MM.1S (cell line): Measurements from ENCODE around the gene TMCO4.

Experiments
- DNase-seq: peaks from one replicate; pipeline ENCODE4 v3.0.0-alpha.2; 2015
- H2AFZ ChIP-seq: fragments of 300-600 bp; sonication (generic); 2 replicates; pipeline ENCODE4 v1.6.0; 2016; ENCODE audit warnings: antibody characterized with exemption, low read length
- H3F3A ChIP-seq: fragments of 300-600 bp; sonication (generic); 2 replicates; pipeline ENCODE4 v1.6.1; 2016; ENCODE audit warnings: mild to moderate bottlenecking, antibody characterized with exemption, low read length, moderate library complexity, mixed read lengths; ENCODE audit not compliant: insufficient read depth
- H3K27ac ChIP-seq: fragments of 300-600 bp; sonication (generic); 2 replicates; pipeline ENCODE4 v1.5.1; 2016; ENCODE audit warnings: mild to moderate bottlenecking, low read length
- H3K27me3 ChIP-seq: fragments of 300-600 bp; sonication (generic); replicated peaks from 2 replicates; pipeline ENCODE4 v1.6.0; 2016; ENCODE audit warnings: low read length; ENCODE audit not compliant: insufficient read depth
- H3K36me3 ChIP-seq: fragments of 300-600 bp; sonication (generic); replicated peaks from 2 replicates; pipeline ENCODE4 v1.6.1; 2016; ENCODE audit warnings: mild to moderate bottlenecking, low read length, mixed read lengths; ENCODE audit not compliant: insufficient read depth
- H3K4me1 ChIP-seq: fragments of 300-600 bp; sonication (generic); 2 replicates; pipeline ENCODE4 v1.6.1; 2016; ENCODE audit warnings: low read length, mixed read lengths
- H3K4me2 ChIP-seq: fragments of 300-600 bp; sonication (generic); 2 replicates; pipeline ENCODE4 v1.6.0; 2016; ENCODE audit warnings: low read depth, low read length
- H3K4me3 ChIP-seq: fragments of 300-600 bp; sonication (generic); 2 replicates; pipeline ENCODE4 v1.5.1; 2016; ENCODE audit warnings: low read length, mixed read lengths
- H3K79me2 ChIP-seq: fragments of 300-600 bp; sonication (generic); 2 replicates; pipeline ENCODE4 v1.6.1; 2016; ENCODE audit warnings: mixed run types, low read length, mixed read lengths
- H3K9ac ChIP-seq: fragments of 300-600 bp; sonication (generic); 2 replicates; pipeline ENCODE4 v1.6.1; 2016; ENCODE audit warnings: low read length, mixed read lengths
- H3K9me2 ChIP-seq: fragments of 300-600 bp; sonication (generic); replicated peaks from 2 replicates; pipeline ENCODE4 v1.6.1; 2016; ENCODE audit warnings: mild to moderate bottlenecking, low read length, mixed read lengths; ENCODE audit not compliant: insufficient read depth
- H3K9me3 ChIP-seq: fragments of 300-600 bp; sonication (generic); replicated peaks from 2 replicates; pipeline ENCODE4 v1.6.1; 2016; ENCODE audit warnings: mild to moderate bottlenecking, low read length, mixed read lengths; ENCODE audit not compliant: insufficient read depth
- H4K20me1 ChIP-seq: fragments of 300-600 bp; sonication (generic); 2 replicates; pipeline ENCODE4 v1.6.1; 2016; ENCODE audit warnings: mild to moderate bottlenecking, low read length, moderate library complexity, mixed read lengths; ENCODE audit not compliant: insufficient read depth
- EZH2 ChIP-seq: fragments of 300-600 bp; sonication (generic); optimal IDR thresholded peaks from 2 replicates; pipeline ENCODE3; 2017; ENCODE audit warnings: low read depth, mild to moderate bottlenecking, antibody characterized with exemption, low read length, mixed read lengths
- EZH2phosphoT487 ChIP-seq: fragments of 300-600 bp; sonication (generic); IDR thresholded peaks from 2 replicates; pipeline ENCODE4 v1.6.1; 2018; ENCODE audit warnings: antibody characterized with exemption, low read length
- TF ChIP-seq, protein P1 (sequence below): fragments of 300-600 bp; sonication (generic); IDR thresholded peaks from 2 replicates; pipeline ENCODE4 v1.5.1; 2016; ENCODE audit warnings: antibody characterized with exemption, low read length, mixed read lengths

TMCO4 gene

DNA sequence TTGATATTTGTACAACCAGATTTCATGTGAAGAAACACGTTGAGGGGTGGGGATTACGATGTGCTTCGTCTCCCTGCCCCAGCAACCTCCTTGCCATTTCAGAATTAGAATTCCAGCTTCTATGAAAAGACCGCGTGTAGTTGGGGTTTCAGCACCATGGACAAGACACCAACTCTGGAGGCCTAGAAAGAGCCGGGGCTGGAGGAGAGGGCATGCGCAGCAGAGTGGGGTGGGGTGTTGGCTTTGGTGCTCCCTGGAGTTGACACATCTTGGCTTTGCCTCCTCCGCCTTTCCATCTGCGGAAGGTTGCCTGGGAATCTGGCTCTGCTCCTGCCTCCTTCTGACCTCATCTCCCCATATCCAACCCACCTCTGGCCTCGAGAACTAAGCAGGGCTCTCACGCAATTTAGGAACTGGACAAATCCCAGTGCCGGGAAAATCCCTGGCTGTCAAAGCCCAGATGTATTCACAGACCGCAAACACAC, 123.2 kb downstream of the TMCO4 start:
- Histone ChIP-seq H3K4me1 (no peaks in the 10 kb centered on the region), H3F3A (no peaks in the 10 kb centered on the region), H3K4me2 (no peak overlapping the region), H3K9me3 (no peaks in the 10 kb centered on the region), H3K27ac (no peak overlapping the region), H3K9me2 (no peaks in the 10 kb centered on the region), H4K20me1 (no peaks in the 10 kb centered on the region), H3K4me3 (no peak overlapping the region), H2AFZ (no peak overlapping the region), H3K79me2 (no peaks in the 10 kb centered on the region), H3K27me3 (peaks cover 21% of the 10 kb centered on the region), H3K36me3 (no peaks in the 10 kb centered on the region), H3K9ac (no peak overlapping the region)
- peak; percentile 23 for DNase-seq
- no peak for TF ChIP-seq EZH2phosphoT487
- TF ChIP-seq, protein P1, sequence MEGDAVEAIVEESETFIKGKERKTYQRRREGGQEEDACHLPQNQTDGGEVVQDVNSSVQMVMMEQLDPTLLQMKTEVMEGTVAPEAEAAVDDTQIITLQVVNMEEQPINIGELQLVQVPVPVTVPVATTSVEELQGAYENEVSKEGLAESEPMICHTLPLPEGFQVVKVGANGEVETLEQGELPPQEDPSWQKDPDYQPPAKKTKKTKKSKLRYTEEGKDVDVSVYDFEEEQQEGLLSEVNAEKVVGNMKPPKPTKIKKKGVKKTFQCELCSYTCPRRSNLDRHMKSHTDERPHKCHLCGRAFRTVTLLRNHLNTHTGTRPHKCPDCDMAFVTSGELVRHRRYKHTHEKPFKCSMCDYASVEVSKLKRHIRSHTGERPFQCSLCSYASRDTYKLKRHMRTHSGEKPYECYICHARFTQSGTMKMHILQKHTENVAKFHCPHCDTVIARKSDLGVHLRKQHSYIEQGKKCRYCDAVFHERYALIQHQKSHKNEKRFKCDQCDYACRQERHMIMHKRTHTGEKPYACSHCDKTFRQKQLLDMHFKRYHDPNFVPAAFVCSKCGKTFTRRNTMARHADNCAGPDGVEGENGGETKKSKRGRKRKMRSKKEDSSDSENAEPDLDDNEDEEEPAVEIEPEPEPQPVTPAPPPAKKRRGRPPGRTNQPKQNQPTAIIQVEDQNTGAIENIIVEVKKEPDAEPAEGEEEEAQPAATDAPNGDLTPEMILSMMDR = no peak
- no peak for TF ChIP-seq EZH2

DNA sequence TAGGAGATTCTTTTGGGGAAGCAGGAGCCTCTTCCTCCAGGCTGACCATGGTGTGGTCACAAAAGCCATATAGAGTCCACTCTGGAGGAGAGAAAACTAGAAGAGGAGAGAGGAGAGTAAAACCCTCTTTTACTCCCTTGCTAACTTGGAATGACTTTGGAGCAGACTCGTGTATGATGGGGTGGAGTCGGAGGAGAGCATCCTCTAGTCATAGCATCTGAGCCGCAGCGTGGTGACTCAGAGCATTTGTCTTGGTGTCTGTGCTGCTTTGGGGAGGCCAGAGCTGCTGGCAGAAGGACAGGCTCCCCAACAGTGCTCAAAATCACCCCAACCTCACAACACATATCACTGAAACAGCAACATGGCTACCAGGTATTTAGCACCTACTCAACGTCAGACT, 123.9 kb downstream of the TMCO4 start:
- Histone ChIP-seq H3K36me3 (no peaks in the 10 kb centered on the region), H3K4me3 (no peak overlapping the region), H3K79me2 (no peaks in the 10 kb centered on the region), H3K27ac (no peak overlapping the region), H3K9ac (no peak overlapping the region), H2AFZ (no peak overlapping the region), H4K20me1 (no peaks in the 10 kb centered on the region), H3K4me1 (no peaks in the 10 kb centered on the region), H3K27me3 (peaks cover 28% of the 10 kb centered on the region), H3K4me2 (no peak overlapping the region), H3K9me3 (no peaks in the 10 kb centered on the region), H3F3A (no peaks in the 10 kb centered on the region), H3K9me2 (no peaks in the 10 kb centered on the region)
- DNase-seq = no peak
- TF ChIP-seq EZH2 (no peak), EZH2phosphoT487 (no peak)
- TF ChIP-seq, protein P1 = no peak

DNA sequence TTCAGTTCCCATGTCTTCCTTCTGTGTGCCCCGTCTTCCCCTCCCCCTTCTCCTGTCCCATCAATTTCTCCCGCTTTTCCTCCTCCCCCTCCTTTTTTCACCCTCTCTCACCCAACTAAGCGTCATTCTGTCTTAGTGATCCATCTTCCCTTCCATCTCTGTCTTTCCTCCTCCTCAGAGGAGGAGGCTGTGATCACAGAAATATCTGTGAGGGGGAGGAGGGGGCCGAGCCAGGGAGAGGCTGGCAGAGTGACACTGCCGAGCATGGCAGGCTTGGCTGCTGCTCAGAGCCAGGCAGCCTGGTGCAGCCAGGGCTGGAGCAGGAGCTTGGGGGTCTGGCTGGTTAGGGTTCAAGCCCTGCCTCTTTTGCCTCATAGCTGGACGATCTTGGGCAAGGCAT, 127.5 kb downstream of the TMCO4 start:
- Histone ChIP-seq H3K9ac (no peak overlapping the region), H4K20me1 (no peaks in the 10 kb centered on the region), H3K9me2 (no peaks in the 10 kb centered on the region), H3K4me2 (no peak overlapping the region), H3K9me3 (no peaks in the 10 kb centered on the region), H3K79me2 (no peaks in the 10 kb centered on the region), H2AFZ (no peak overlapping the region), H3K4me1 (no peaks in the 10 kb centered on the region), H3K36me3 (no peaks in the 10 kb centered on the region), H3K4me3 (no peak overlapping the region), H3F3A (no peaks in the 10 kb centered on the region), H3K27ac (no peak overlapping the region), H3K27me3 (peaks cover 59% of the 10 kb centered on the region)
- DNase-seq = no peak
- TF ChIP-seq EZH2 (no peak), EZH2phosphoT487 (no peak)
- TF ChIP-seq, protein P1 = no peak
